H1 (cell line): ENCODE data around the gene GNG5. TPM values are rescaled to one million over a fixed set of nuclear protein-coding genes. Genes with fewer than 3 reads are reported as not detected.

Experiments
- CTCF ChIA-PET: fragments of 300-600 bp; sonication (Branson Sonifier 250); formaldehyde crosslinking; loops from one replicate; lab custom pipeline; 2021; ENCODE audit not compliant: partially characterized antibody; lab: Charles Lee
- POLR2A ChIA-PET: fragments of 300-600 bp; sonication (Branson Sonifier 250); formaldehyde crosslinking; loops from one replicate; lab custom pipeline; 2021; ENCODE audit warnings: inconsistent platforms; ENCODE audit not compliant: partially characterized antibody; lab: Charles Lee
- DNase-seq, 2 experiments: peaks; one replicate each; pipeline versions ENCODE4 v3.0.0 to v3.0.0-alpha.2; 2010 to 2022; ENCODE audit warnings: low spot score in 2 of 2, low read depth in 1 of 2, mixed read lengths in 1 of 2
- FAIRE-seq: peaks from 2 replicates; lab custom pipeline; 2011; peaks lifted over from hg19 to GRCh38; lab: Jason Lieb, UNC
- H2AFZ ChIP-seq: 2 replicates; pipeline ENCODE4 v1.8.1; 2012; ENCODE audit warnings: low read length, inconsistent platforms
- H2AK5ac ChIP-seq: 2 replicates; pipeline ENCODE4 v1.6.1; 2013; ENCODE audit warnings: low read depth, low read length
- H2BK120ac ChIP-seq: replicated peaks from 2 replicates; pipeline ENCODE3; 2013; ENCODE audit warnings: low read depth, low read length, inconsistent platforms
- H2BK12ac ChIP-seq: 2 replicates; pipeline ENCODE4 v1.6.1; 2013; ENCODE audit warnings: low read depth, low read length
- H2BK15ac ChIP-seq: 2 replicates; pipeline ENCODE4 v1.6.1; 2013; ENCODE audit warnings: low read length
- H2BK20ac ChIP-seq: 2 replicates; pipeline ENCODE4 v1.6.1; 2013; ENCODE audit warnings: low read length
- H2BK5ac ChIP-seq: 2 replicates; pipeline ENCODE4 v1.6.1; 2013; ENCODE audit warnings: low read depth, low read length
- H3K14ac ChIP-seq: 2 replicates; pipeline ENCODE4 v1.6.1; 2013; ENCODE audit warnings: inconsistent platforms; ENCODE audit not compliant: insufficient read length
- H3K18ac ChIP-seq: 2 replicates; pipeline ENCODE4 v1.6.1; 2013; ENCODE audit warnings: low read length; ENCODE audit errors: extremely low read depth
- H3K23ac ChIP-seq: 2 replicates; pipeline ENCODE4 v1.6.1; 2013; ENCODE audit warnings: inconsistent platforms; ENCODE audit not compliant: insufficient read length
- H3K23me2 ChIP-seq: 2 replicates; pipeline ENCODE4 v1.6.1; 2013; ENCODE audit warnings: low read depth, low read length
- H3K27ac ChIP-seq: 2 replicates; pipeline ENCODE4 v1.6.1; 2011; ENCODE audit warnings: low read depth, low read length, inconsistent platforms
- H3K27me3 ChIP-seq, 4 experiments: replicated peaks in 1 of 4; 1 replicate in 1 of 4; 2 replicates in 3 of 4; pipeline versions ENCODE4 v1.6.1 to v1.8.1; 2011 to 2013; ENCODE audit warnings: low read length in 3 of 4, mild to moderate bottlenecking in 3 of 4, inconsistent platforms in 2 of 4, mixed read lengths in 2 of 4, moderate library complexity in 1 of 4; ENCODE audit not compliant: control insufficient read depth in 3 of 4, insufficient read depth in 3 of 4; ENCODE audit errors: extremely low read depth in 1 of 4
- H3K36me3 ChIP-seq, 4 experiments: 2 replicates each; pipeline versions ENCODE4 v1.6.1 to v1.8.1; 2011 to 2013; ENCODE audit warnings: mild to moderate bottlenecking in 4 of 4, low read length in 3 of 4, moderate library complexity in 2 of 4, control low read depth in 1 of 4, inconsistent platforms in 1 of 4; ENCODE audit not compliant: insufficient read depth in 4 of 4, control insufficient read depth in 2 of 4
- H3K4ac ChIP-seq: replicated peaks from 2 replicates; pipeline ENCODE3; 2013; ENCODE audit warnings: low read length, low read depth, mixed read lengths, inconsistent platforms; ENCODE audit not compliant: insufficient read length
- H3K4me1 ChIP-seq, 4 experiments: replicated peaks in 1 of 4; 1 replicate in 1 of 4; 2 replicates in 3 of 4; pipeline versions ENCODE4 v1.6.1 to v1.8.1; 2011 to 2013; ENCODE audit warnings: low read length in 3 of 4, inconsistent platforms in 2 of 4, mixed read lengths in 1 of 4; ENCODE audit not compliant: insufficient read depth in 4 of 4, control insufficient read depth in 3 of 4
- H3K4me2 ChIP-seq, 2 experiments: 2 replicates each; pipeline versions ENCODE4 v1.6.1 to v1.8.1; 2011 to 2013; ENCODE audit warnings: low read depth in 2 of 2, low read length in 2 of 2, control low read depth in 1 of 2, inconsistent platforms in 1 of 2, mild to moderate bottlenecking in 1 of 2; ENCODE audit not compliant: insufficient read depth in 1 of 2
- H3K4me3 ChIP-seq, 4 experiments: fragments of 200-600, 300-600 bp in 1 of 4; sonication (generic), shearing (Covaris generic), sonication (Bioruptor Twin) in 1 of 4; 2 replicates each; pipeline versions ENCODE4 v1.5.1 to v1.8.1; 2011 to 2016; ENCODE audit warnings: low read length in 4 of 4, low read depth in 3 of 4, control low read depth in 2 of 4, inconsistent platforms in 2 of 4, mild to moderate bottlenecking in 2 of 4, mixed read lengths in 1 of 4, moderate library complexity in 1 of 4; ENCODE audit not compliant: insufficient read depth in 2 of 4; ENCODE audit errors: extremely low read depth in 1 of 4
- H3K56ac ChIP-seq: replicated peaks from 2 replicates; pipeline ENCODE3; 2013; ENCODE audit warnings: low read depth, mild to moderate bottlenecking, mixed read lengths, low read length, inconsistent platforms; ENCODE audit not compliant: insufficient read length
- H3K79me1 ChIP-seq: 2 replicates; pipeline ENCODE4 v1.6.1; 2013; ENCODE audit warnings: low read depth, low read length, control low read depth
- H3K79me2 ChIP-seq, 2 experiments: 2 replicates each; pipeline versions ENCODE4 v1.6.1 to v1.8.1; 2012 to 2013; ENCODE audit warnings: low read length in 2 of 2, mild to moderate bottlenecking in 2 of 2, inconsistent platforms in 1 of 2; ENCODE audit not compliant: insufficient read depth in 2 of 2, control insufficient read depth in 1 of 2
- H3K9ac ChIP-seq, 4 experiments: replicated peaks in 1 of 4; 1 replicate in 1 of 4; 2 replicates in 3 of 4; pipeline versions ENCODE4 v1.6.1 to v1.8.1; 2011 to 2013; ENCODE audit warnings: low read depth in 3 of 4, low read length in 3 of 4, control low read depth in 2 of 4, mild to moderate bottlenecking in 2 of 4, moderate library complexity in 2 of 4, inconsistent platforms in 1 of 4; ENCODE audit errors: extremely low read depth in 1 of 4
- H3K9me3 ChIP-seq, 2 experiments: 2 replicates each; pipeline versions ENCODE4 v1.6.1 to v1.8.1; 2012 to 2013; ENCODE audit warnings: mild to moderate bottlenecking in 2 of 2, moderate library complexity in 2 of 2, control low read depth in 1 of 2, inconsistent platforms in 1 of 2, low read depth in 1 of 2, low read length in 1 of 2, mixed read lengths in 1 of 2; ENCODE audit not compliant: insufficient read depth in 2 of 2
- H4K20me1 ChIP-seq, 2 experiments: replicated peaks in 1 of 2; 2 replicates each; pipeline versions ENCODE3 to v1.8.1; 2011 to 2013; ENCODE audit warnings: inconsistent platforms in 2 of 2, low read length in 2 of 2, mild to moderate bottlenecking in 1 of 2; ENCODE audit not compliant: insufficient read depth in 2 of 2, control insufficient read depth in 1 of 2
- H4K5ac ChIP-seq: 2 replicates; pipeline ENCODE4 v1.6.1; 2013; ENCODE audit warnings: low read length, low read depth, mixed read lengths, inconsistent platforms; ENCODE audit not compliant: insufficient read length
- H4K8ac ChIP-seq: 2 replicates; pipeline ENCODE4 v1.8.0; 2013; ENCODE audit warnings: mild to moderate bottlenecking, moderate library complexity, low read length, inconsistent platforms; ENCODE audit not compliant: insufficient read depth; ENCODE audit errors: extremely low read depth
- H4K91ac ChIP-seq: replicated peaks from 2 replicates; pipeline ENCODE3; 2013; ENCODE audit warnings: low read length, mixed read lengths, inconsistent platforms; ENCODE audit not compliant: insufficient read length
- JUND ChIP-seq: IDR thresholded peaks from 2 replicates; pipeline ENCODE4 v1.6.1; 2011; ENCODE audit warnings: mild to moderate bottlenecking, improper control_type of control experiment, low read length
- WGBS, 2 experiments: shearing (Covaris generic) in 1 of 2; methylation state at CpG; one replicate each; pipeline versions ENCODE4 v1.1.6 to v1.1.7; 2013 to 2015; ENCODE audit warnings: low lambda C conversion rate in 2 of 2, mixed read lengths in 2 of 2, inconsistent platforms in 1 of 2, low coverage in 1 of 2, missing lambda C conversion rate in 1 of 2; ENCODE audit not compliant: insufficient replicate concordance in 2 of 2, insufficient coverage in 1 of 2, insufficient read length in 1 of 2; ENCODE audit errors: extremely low coverage in 1 of 2, missing lambda C conversion rate in 1 of 2; 5-methylcytosine and 5-hydroxymethylcytosine counted together
- polyA plus RNA-seq, 7 experiments: library from polyadenylated mRNA; depleted of rRNA in 3 of 7; stranded (reverse) in 5 of 7; unstranded in 2 of 7; fragments of >200 nt in 5 of 7; fragments of 200-250 nt in 2 of 7; gene quantifications; 1 replicate in 5 of 7; 2 replicates in 1 of 7; 4 replicates in 1 of 7; pipeline versions ENCODE4 v1.2.1 to v1.2.3, GENCODE V29; 2011 to 2013; ENCODE audit warnings: missing spikeins in 2 of 7, mixed read lengths in 2 of 7
- total RNA-seq: library from RNA; stranded (reverse); fragmentation: NEBNext Ultra II Directional; extraction: Animal tissue kit (Norgen Biotek cat#: 25700); gene quantifications from 2 replicates; pipeline ENCODE4 v1.2.1, GENCODE V29; 2021

The GNG5 gene
- total and polyA plus RNA-seq, 2 of the 8 experiments (the other 6 are each of a cell fraction or from before 2014, with no cell fraction given), result 94.0 to 104 TPM

- H2BK120ac ChIP-seq, result no peak overlapping the region
- H2BK5ac ChIP-seq, result no peak overlapping the region
- no peaks in the 10 kb centered on the region for H3K79me2 ChIP-seq
- H3K4me1 ChIP-seq, result no peaks in the 10 kb centered on the region
- H3K23me2 ChIP-seq, result no peaks in the 10 kb centered on the region
- H3K9ac ChIP-seq, result no peak overlapping the region
- H3K27me3 ChIP-seq, result no peaks in the 10 kb centered on the region
- no peak for DNase-seq
- H3K56ac ChIP-seq, result no peak overlapping the region
- ChIA-PET POLR2A (interaction anchor here (1.7 kb wide), 1 partner anchor 11 kb away, joined by 4 read pairs; no protein-coding TSS in a partner anchor), CTCF (interaction anchor here (0.5 kb wide), 1 partner anchor 91 kb away, joined by 3 read pairs; no protein-coding TSS in a partner anchor)
- no peak overlapping the region for H3K4ac ChIP-seq
- no peak overlapping the region for H2BK15ac ChIP-seq
- H3K36me3 ChIP-seq, result peaks cover 15 to 68% (median 41%) of the 10 kb centered on the region in 4 experiments
- no peak overlapping the region for H2BK12ac ChIP-seq
- WGBS, 2 experiments, result 82% methylated on average over 1 of the region's 1 CpG; no CpG with 5 or more reads in 1 of the 2 experiments
- H3K18ac ChIP-seq, result no peak overlapping the region
- no peak for FAIRE-seq
- H3K9me3 ChIP-seq, result no peaks in the 10 kb centered on the region
- no peaks in the 10 kb centered on the region for H4K20me1 ChIP-seq
- H4K91ac ChIP-seq, result no peak overlapping the region
- H2AK5ac ChIP-seq, result no peak overlapping the region
- H3K4me3 ChIP-seq, result no peak overlapping the region
- no peak overlapping the region for H3K4me2 ChIP-seq
- no peak overlapping the region for H4K5ac ChIP-seq
- H2AFZ ChIP-seq, result no peak overlapping the region
- H3K79me1 ChIP-seq, result no peaks in the 10 kb centered on the region
- no peak overlapping the region for H3K27ac ChIP-seq
- no peak overlapping the region for H3K14ac ChIP-seq
- H2BK20ac ChIP-seq, result no peak overlapping the region
- H4K8ac ChIP-seq, result no peak overlapping the region
- H3K23ac ChIP-seq, result no peak overlapping the region
- TF ChIP-seq JUND, result no peak
Observed at GRCh38 chr1:84493747-84494146, 12.6 kb downstream of the GNG5 start.
